Lower leg skin (tissue), 3 donors: ENCODE results near the gene SPRY4.

Experiments
- POLR2A ChIP-seq, 2 donors: fragments of 450-650 bp; IDR thresholded peaks; one replicate each; pipeline ENCODE4 v1.6.1; 2016 to 2017; ENCODE audit warnings: antibody characterized with exemption in 2 of 2, mild to moderate bottlenecking in 1 of 2, moderate library complexity in 1 of 2
- TF ChIP-seq, protein P1 (sequence below), 3 donors: fragments of 450-650 bp; IDR thresholded peaks; one replicate each; pipeline ENCODE4 v1.5.1; 2016; ENCODE audit warnings: antibody characterized with exemption in 3 of 3, mild to moderate bottlenecking in 3 of 3, moderate library complexity in 2 of 3

DNA sequence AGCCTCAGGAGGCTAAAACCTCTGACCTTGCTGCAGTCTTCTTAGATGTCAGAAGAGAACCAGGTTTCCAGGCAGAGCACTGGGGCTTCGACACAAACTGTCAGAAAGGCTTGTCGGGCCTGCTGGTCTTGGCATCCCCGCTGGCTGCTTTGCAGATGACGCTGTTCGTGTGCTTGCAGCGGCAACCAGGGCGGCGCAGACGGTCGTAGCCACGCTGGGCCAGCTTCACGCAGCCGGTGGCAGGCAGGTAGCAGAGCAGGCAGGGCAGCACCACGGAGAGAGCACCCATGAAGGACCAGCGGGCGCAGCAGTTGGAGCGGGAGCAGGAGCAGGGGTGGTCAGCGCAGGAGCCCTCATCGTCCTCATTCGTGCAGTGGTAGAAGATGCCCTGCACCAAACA, 10.7 kb downstream of the SPRY4 start:
- TF ChIP-seq, protein P1, sequence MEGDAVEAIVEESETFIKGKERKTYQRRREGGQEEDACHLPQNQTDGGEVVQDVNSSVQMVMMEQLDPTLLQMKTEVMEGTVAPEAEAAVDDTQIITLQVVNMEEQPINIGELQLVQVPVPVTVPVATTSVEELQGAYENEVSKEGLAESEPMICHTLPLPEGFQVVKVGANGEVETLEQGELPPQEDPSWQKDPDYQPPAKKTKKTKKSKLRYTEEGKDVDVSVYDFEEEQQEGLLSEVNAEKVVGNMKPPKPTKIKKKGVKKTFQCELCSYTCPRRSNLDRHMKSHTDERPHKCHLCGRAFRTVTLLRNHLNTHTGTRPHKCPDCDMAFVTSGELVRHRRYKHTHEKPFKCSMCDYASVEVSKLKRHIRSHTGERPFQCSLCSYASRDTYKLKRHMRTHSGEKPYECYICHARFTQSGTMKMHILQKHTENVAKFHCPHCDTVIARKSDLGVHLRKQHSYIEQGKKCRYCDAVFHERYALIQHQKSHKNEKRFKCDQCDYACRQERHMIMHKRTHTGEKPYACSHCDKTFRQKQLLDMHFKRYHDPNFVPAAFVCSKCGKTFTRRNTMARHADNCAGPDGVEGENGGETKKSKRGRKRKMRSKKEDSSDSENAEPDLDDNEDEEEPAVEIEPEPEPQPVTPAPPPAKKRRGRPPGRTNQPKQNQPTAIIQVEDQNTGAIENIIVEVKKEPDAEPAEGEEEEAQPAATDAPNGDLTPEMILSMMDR (IDR thresholded peaks at IDR 0.05), result no peak
- TF ChIP-seq POLR2A (IDR thresholded peaks at IDR 0.05), result no peak
